GM18505 (cell line): ENCODE data around the gene NDUFA3.

Experiments used
- ATAC-seq: cut with Tn5 transposase; IDR thresholded peaks from one replicate; pipeline ENCODE4 v1.9.1; 2021; ENCODE audit not compliant: unreplicated experiment
- POLR2A ChIP-seq: IDR thresholded peaks from 4 replicates; pipeline ENCODE4 v1.6.1; 2011; ENCODE audit warnings: borderline replicate concordance; ENCODE audit not compliant: insufficient read depth, insufficient read length; ENCODE audit errors: extremely low read depth

Gene NDUFA3

DNA sequence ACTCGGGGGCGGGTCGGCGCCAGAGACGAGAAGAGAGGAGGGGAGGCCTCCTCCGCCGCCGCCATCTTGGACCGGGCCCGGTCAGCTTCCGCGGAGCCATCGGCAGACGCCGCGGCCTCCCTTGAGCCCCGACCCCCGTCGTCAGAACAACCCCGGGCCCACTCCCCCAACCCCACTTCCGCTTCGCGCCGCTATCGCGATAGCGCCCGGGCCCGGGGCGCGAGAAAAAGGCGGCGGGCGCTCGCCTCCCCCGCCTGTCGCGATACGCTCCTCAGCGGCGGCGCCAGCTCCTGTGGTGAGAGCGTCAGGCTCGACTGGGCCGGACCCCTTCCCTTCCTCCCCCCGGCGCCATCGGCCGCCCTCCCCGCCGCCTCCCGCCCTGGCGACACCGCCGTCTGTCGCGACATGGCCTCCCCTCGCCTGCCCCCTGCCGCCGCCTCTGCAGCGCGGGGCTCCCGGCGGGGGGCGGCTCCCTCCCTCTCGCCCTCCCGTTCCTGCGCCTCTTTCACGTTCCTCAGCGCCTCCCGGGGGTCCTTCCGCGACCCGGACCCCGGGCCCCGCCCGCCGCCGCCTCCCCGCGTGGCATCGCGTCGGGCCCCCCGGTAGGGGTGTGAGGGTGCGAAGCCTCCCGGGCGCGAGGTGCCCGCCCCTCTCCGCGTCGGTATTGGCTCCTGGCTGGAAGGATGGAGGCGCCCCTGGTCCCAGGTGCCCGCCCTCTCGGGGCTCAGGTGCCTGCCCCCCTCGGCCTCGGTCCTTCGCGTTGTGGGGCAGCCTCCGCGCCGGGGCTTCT lies 35.2 kb downstream of the NDUFA3 start, which contains the start of gene CNOT3:
TSS of gene CNOT3 (plus strand) at position 64 of the 790 bp plus-strand sequence. CDS start 5,217 bp downstream, outside the sequence.
- ATAC-seq = no peak
- peak; percentile 86 for TF ChIP-seq POLR2A

GRCh38 chr19:54138489-54139256 lies 36.0 kb downstream of the NDUFA3 start:
- TF ChIP-seq POLR2A = no peak
- ATAC-seq = no peak

- no peak for TF ChIP-seq POLR2A
- no peak for ATAC-seq
These were observed 38.7 kb downstream of the NDUFA3 start for GRCh38 chr19:54141356-54141755.

- no peak for TF ChIP-seq POLR2A
- no peak for ATAC-seq
These were observed 39.6 kb downstream of the NDUFA3 start for GRCh38 chr19:54142166-54142780.

GRCh38 chr19:54145541-54146158 lies 43.0 kb downstream of the NDUFA3 start:
- ATAC-seq = no peak

GRCh38 chr19:54147676-54148075 lies 45.0 kb downstream of the NDUFA3 start:
- no peak for TF ChIP-seq POLR2A
- ATAC-seq = no peak

More at GRCh38 chr19:54145541-54146158, 43.0 kb downstream of the NDUFA3 start:
- TF ChIP-seq POLR2A = no peak

DNA sequence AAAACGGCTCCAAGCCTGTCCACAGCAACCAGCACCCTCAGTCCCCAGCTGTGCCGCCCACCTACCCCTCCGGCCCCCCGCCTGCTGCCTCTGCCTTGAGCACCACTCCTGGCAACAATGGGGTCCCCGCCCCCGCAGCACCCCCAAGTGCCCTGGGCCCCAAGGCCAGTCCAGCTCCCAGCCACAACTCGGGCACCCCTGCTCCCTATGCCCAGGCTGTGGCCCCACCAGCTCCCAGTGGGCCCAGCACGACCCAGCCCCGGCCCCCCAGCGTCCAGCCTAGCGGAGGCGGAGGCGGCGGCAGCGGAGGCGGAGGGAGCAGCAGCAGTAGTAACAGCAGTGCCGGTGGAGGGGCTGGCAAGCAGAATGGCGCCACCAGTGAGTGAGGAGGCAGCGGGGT lies 45.5 kb downstream of the NDUFA3 start:
- no peak for TF ChIP-seq POLR2A
- no peak for ATAC-seq

DNA sequence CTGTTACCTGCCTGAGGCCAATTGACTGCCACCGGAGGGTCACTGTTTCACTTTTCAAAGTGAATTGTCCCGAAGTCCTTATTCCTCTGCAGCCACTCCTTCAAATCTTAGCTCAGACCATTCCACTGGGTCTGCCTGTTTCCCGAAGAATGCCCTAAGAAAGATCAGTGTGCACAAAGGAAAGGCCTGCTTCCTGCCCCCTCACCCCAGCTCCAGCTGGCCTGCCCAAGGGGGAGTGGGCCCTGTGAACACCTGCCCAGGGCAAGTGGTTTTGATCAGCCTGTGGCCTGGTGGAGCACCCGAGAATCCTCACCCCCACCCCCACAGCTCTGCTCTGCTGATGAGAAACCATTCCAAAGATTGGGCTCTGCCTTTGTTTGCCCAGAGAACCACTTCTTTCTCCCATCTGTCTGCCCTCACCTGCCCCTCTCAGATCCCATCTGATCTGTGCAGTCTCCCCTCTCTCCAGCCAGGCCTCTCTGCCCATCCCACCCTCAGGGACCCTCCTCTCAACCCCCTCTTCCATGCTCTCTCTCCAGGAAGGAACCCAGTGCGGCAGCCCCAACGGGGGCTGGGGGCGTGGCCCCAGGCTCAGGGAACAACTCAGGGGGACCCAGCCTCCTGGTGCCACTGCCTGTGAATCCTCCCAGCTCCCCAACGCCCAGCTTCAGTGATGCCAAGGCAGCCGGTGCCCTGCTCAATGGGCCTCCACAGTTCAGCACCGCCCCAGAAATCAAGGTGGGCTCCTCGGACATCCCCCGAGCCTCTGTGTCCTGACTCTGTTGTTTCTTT lies 46.6 kb downstream of the NDUFA3 start:
- ATAC-seq = no peak
- no peak for TF ChIP-seq POLR2A

DNA sequence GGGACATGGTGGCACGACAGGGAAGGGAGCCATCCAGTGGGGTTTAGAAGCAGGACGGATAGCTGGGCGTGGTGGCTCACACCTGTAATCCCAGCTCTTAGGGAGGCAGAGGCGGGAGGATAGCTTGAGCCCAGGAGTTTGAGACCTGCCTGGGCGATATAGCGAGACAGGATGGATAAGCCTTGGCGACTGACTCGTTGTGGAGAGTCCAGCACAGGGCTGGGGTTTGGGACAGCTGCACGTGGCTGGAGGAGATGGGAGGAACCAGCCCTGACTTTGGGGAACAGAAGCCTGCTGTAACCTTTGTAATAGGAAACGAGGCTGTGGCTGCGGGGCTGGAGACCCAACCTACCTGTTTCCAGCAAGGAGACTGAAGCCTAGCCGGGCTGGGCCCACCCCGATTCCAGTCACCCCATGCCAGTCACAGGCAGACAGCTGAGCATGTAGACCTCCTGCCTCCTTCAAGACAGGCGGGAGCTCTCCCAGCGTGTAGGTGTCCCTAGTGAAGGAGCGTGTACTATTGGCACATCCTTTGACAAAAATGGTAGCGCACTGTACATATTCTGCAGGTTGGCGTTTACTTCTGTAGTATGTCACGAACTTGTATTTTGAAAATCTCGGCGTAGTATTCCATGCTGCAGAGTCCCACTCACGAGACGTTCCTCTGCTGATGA lies 48.8 kb downstream of the NDUFA3 start:
- no peak for TF ChIP-seq POLR2A
- no peak for ATAC-seq

- no peak for TF ChIP-seq POLR2A
These were observed 49.6 kb downstream of the NDUFA3 start for GRCh38 chr19:54152267-54152666.

GRCh38 chr19:54152878-54153524 lies 50.3 kb downstream of the NDUFA3 start:
- TF ChIP-seq POLR2A = peak; percentile 32
- no peak for ATAC-seq

More at GRCh38 chr19:54152267-54152666, 49.6 kb downstream of the NDUFA3 start:
- ATAC-seq = no peak
